ENCODE measurements around the gene ABR. TPM values are rescaled to one million over a fixed set of nuclear protein-coding genes. Genes with fewer than 3 reads are reported as not detected.

ABR gene
- polyA plus RNA-seq, 3 donors: 19.8 to 160 (median 26.0) TPM

DNA sequence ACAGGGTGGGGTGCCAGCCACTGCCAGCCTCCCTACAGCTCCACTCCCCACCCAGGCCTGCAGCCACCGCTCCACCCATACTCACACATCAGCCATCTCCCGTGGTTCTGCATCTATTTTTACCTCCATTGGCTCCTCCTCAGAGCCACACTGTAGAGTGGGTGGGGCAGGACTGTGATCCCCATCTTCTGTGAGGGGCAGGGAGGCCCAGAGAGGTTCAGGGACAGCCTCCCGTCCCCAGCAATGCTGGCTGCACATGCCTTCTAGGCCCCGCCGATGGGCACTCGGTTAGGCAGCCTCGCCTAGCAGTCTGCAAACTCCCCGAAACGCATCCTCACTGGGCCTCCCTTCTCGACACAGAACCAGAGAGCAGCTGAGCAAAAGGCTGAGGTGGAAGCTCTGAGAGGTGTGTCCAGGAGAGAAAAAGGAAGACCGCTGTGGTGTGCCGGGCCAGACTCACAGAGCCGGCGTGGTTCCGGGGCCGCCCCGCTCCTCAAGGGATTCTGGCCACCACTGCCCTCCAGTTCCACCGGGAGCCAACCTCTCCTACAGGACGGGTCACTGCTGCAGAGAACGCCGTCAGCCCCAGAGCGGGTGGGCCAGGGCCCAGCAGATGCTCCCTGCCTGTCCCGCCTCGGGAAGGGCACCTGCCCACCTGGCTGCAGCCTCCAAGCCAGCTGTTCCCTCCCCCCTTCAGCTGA, 71.9 kb downstream of the ABR start:
- Mint-ChIP-seq H3K4me1 (peaks cover 63% of the 10 kb centered on the region), H3K9me3 (no peaks in the 10 kb centered on the region), H3K4me3 (peak overlapping the region; percentile 75 to 88), H3K36me3 (peaks cover 21 to 33% of the 10 kb centered on the region in 2 donors), H3K27ac (peak overlapping the region; percentile 43 to 79 (median 74)), H3K27me3 (ENCODE audit: low read depth in 3 of 3) (peaks cover 0 to 7% (median 0%) of the 10 kb centered on the region in 3 donors)
- peaks cover 53 to 64% of the 10 kb centered on the region in 2 donors for H3K4me1 ChIP-seq (ENCODE audit: control insufficient read depth in 1 of 2, insufficient read depth in 2 of 2, low read length in 2 of 2)
- H4K20me1 ChIP-seq (ENCODE audit: insufficient read depth, low read length): peaks cover 52% of the 10 kb centered on the region
- no peaks in the 10 kb centered on the region for H3K9me3 ChIP-seq (replicated peaks in 1 of 2; ENCODE audit: control insufficient read depth in 1 of 2, insufficient read depth in 1 of 2, low read length in 2 of 2)
- intact Hi-C loops (cut with micrococcal nuclease): no loop called here
- peak in 1 of 3 donors; percentile 8 for DNase-seq
- TF ChIP-seq, protein P1, sequence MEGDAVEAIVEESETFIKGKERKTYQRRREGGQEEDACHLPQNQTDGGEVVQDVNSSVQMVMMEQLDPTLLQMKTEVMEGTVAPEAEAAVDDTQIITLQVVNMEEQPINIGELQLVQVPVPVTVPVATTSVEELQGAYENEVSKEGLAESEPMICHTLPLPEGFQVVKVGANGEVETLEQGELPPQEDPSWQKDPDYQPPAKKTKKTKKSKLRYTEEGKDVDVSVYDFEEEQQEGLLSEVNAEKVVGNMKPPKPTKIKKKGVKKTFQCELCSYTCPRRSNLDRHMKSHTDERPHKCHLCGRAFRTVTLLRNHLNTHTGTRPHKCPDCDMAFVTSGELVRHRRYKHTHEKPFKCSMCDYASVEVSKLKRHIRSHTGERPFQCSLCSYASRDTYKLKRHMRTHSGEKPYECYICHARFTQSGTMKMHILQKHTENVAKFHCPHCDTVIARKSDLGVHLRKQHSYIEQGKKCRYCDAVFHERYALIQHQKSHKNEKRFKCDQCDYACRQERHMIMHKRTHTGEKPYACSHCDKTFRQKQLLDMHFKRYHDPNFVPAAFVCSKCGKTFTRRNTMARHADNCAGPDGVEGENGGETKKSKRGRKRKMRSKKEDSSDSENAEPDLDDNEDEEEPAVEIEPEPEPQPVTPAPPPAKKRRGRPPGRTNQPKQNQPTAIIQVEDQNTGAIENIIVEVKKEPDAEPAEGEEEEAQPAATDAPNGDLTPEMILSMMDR (IDR thresholded peaks at IDR 0.05): no peak
- 76% methylated on average over 15 of the region's 24 CpGs for WGBS (ENCODE audit: insufficient coverage)
- peak overlapping the region; percentile 82 for H3K9ac ChIP-seq (ENCODE audit: insufficient read depth, low read length, poor library complexity, severe bottlenecking)
- peak overlapping the region; percentile 19 to 98 for H3K27ac ChIP-seq (ENCODE audit: low read depth in 1 of 2, low read length in 2 of 2)
- H3K4me3 ChIP-seq (replicated peaks in 1 of 3; ENCODE audit: low read depth in 2 of 3, low read length in 3 of 3): peak overlapping the region; percentile 67 to 89 (median 76)
- H3K79me2 ChIP-seq (ENCODE audit: insufficient read depth, low read length): peaks cover 96% of the 10 kb centered on the region
- H3K36me3 ChIP-seq (replicated peaks in 1 of 2; ENCODE audit: control insufficient read depth in 1 of 2, insufficient read depth in 2 of 2, low read length in 2 of 2): peaks cover 10 to 26% of the 10 kb centered on the region in 2 donors
- H2AFZ ChIP-seq (ENCODE audit: insufficient read depth, low read depth, low read length, poor library complexity, severe bottlenecking): peak overlapping the region; percentile 68
- H3K27me3 ChIP-seq (ENCODE audit: control insufficient read depth in 2 of 2, insufficient read depth in 2 of 2, low read length in 2 of 2): no peaks in the 10 kb centered on the region
- peak overlapping the region; percentile 80 for H3K4me2 ChIP-seq (replicated peaks; ENCODE audit: extremely low read depth, low read length, poor library complexity, severe bottlenecking)

DNA sequence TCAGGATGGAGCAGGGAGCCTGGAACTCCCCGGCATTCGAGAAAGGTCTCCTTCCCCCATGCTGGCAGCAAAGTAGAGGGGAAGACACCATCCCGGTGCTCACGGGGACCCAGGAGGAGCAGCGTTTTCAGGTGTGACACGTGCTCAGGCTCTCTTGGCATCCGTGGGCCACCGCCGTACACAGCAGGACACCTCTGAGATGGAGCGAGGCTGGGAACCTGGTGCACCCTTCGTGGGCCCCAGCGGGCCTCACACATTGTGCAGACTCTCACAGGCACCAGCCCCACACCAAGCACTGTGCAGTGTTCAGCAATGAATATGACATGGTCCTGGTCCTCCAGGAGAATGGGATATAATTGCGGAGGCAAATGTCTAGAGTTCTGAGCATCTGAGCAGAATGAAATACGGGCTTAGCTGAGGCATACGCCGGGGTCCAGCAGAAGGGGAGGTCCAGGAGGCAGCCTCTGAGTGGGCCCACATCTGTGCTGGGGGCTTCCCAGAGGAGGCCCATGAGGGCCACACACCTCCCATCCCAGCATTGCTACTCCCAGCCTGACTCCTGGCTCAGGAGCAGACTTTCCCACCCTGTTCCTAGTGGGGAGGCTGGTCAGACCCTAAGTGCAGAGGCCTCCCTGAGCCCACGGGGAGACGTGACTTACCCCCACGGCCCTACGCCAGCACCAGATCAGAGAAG, 72.6 kb downstream of the ABR start:
- peaks cover 12 to 31% of the 10 kb centered on the region in 2 donors for H3K36me3 ChIP-seq (replicated peaks in 1 of 2; ENCODE audit: control insufficient read depth in 1 of 2, insufficient read depth in 2 of 2, low read length in 2 of 2)
- H3K27me3 ChIP-seq (ENCODE audit: control insufficient read depth in 2 of 2, insufficient read depth in 2 of 2, low read length in 2 of 2): no peaks in the 10 kb centered on the region
- peak overlapping the region; percentile 80 for H3K4me2 ChIP-seq (replicated peaks; ENCODE audit: extremely low read depth, low read length, poor library complexity, severe bottlenecking)
- peak in 1 of 3 donors; percentile 3 for DNase-seq
- WGBS (ENCODE audit: insufficient coverage): 98% methylated on average over 17 of the region's 20 CpGs
- no peaks in the 10 kb centered on the region for H3K9me3 ChIP-seq (replicated peaks in 1 of 2; ENCODE audit: control insufficient read depth in 1 of 2, insufficient read depth in 1 of 2, low read length in 2 of 2)
- H3K4me1 ChIP-seq (ENCODE audit: control insufficient read depth in 1 of 2, insufficient read depth in 2 of 2, low read length in 2 of 2): peaks cover 46 to 57% of the 10 kb centered on the region in 2 donors
- H3K27ac ChIP-seq (ENCODE audit: low read depth in 1 of 2, low read length in 2 of 2): peak overlapping the region in 1 of 2 donors; percentile 98
- TF ChIP-seq, protein P1 (IDR thresholded peaks at IDR 0.05): no peak
- H3K4me1 Mint-ChIP-seq: peaks cover 56% of the 10 kb centered on the region
- H3K79me2 ChIP-seq (ENCODE audit: insufficient read depth, low read length): peaks cover 96% of the 10 kb centered on the region
- intact Hi-C loops (cut with micrococcal nuclease): no loop called here
- H3K36me3 Mint-ChIP-seq: peaks cover 23 to 38% of the 10 kb centered on the region in 2 donors
- H4K20me1 ChIP-seq (ENCODE audit: insufficient read depth, low read length): peaks cover 58% of the 10 kb centered on the region
- H3K27ac Mint-ChIP-seq: peak overlapping the region in 6 of 7 donors; percentile 5 to 79 (median 48)
- H3K4me3 Mint-ChIP-seq: peak overlapping the region; percentile 75 to 88
- H3K9me3 Mint-ChIP-seq: no peaks in the 10 kb centered on the region
- H2AFZ ChIP-seq (ENCODE audit: insufficient read depth, low read depth, low read length, poor library complexity, severe bottlenecking): no peak overlapping the region
- peak overlapping the region in 1 of 3 experiments; percentile 89 for H3K4me3 ChIP-seq (replicated peaks in 1 of 3; ENCODE audit: low read depth in 2 of 3, low read length in 3 of 3)
- H3K9ac ChIP-seq (ENCODE audit: insufficient read depth, low read length, poor library complexity, severe bottlenecking): peak overlapping the region; percentile 82
- peaks cover 0 to 7% (median 0%) of the 10 kb centered on the region in 3 donors for H3K27me3 Mint-ChIP-seq (ENCODE audit: low read depth in 3 of 3)
